Heart right ventricle (tissue), 16 donors: Measurements from ENCODE around the gene DPF3. TPM values are rescaled to one million over a fixed set of nuclear protein-coding genes. Genes with fewer than 3 reads are reported as not detected.

Experiments used
- ATAC-seq, 8 donors: fragments of 200-7000 bp; cut with Tn5 transposase; one replicate each; pipeline ENCODE4 v1.9.1; 2020; ENCODE audit warnings: mild to moderate bottlenecking in 8 of 8, moderate library complexity in 8 of 8, moderate number of reproducible peaks in 1 of 8
- DNase-seq, 2 donors: peaks; one replicate each; pipeline ENCODE4 v3.0.0-alpha.2; 2020
- H3K27ac ChIP-seq, 10 donors: fragments of 200-600 bp; sonication (generic) in 2 of 10; one replicate each; pipeline versions ENCODE4 v1.5.0 to v1.8.0; 2020 to 2022; ENCODE audit warnings: mild to moderate bottlenecking in 3 of 10
- H3K27me3 ChIP-seq, 7 donors: fragments of 200-600 bp; one replicate each; pipeline ENCODE4 v1.8.0; 2021 to 2022; ENCODE audit warnings: mild to moderate bottlenecking in 2 of 7
- H3K36me3 ChIP-seq, 9 donors: fragments of 200-600 bp; sonication (generic) in 1 of 9; one replicate each; pipeline versions ENCODE4 v1.5.0 to v1.8.0; 2020 to 2022; ENCODE audit warnings: mild to moderate bottlenecking in 2 of 9
- H3K4me1 ChIP-seq, 9 donors: fragments of 200-600 bp; sonication (generic) in 1 of 9; one replicate each; pipeline versions ENCODE4 v1.5.0 to v1.8.0; 2020 to 2022; ENCODE audit warnings: mild to moderate bottlenecking in 4 of 9
- H3K4me3 ChIP-seq, 10 donors: fragments of 200-600 bp; sonication (generic) in 2 of 10; one replicate each; pipeline versions ENCODE4 v1.5.0 to v1.8.0; 2020 to 2022; ENCODE audit warnings: mild to moderate bottlenecking in 7 of 10, moderate library complexity in 2 of 10
- H3K9me3 ChIP-seq, 11 donors: fragments of 200-600 bp in 10 of 11; sonication (generic) in 2 of 11; one replicate each; pipeline versions ENCODE4 v1.5.0 to v1.8.0; 2013 to 2022; ENCODE audit warnings: mild to moderate bottlenecking in 2 of 11, control low read depth in 1 of 11, moderate library complexity in 1 of 11
- CTCF ChIP-seq, 9 donors: fragments of 200-600 bp; sonication (generic) in 2 of 9; IDR thresholded peaks; one replicate each; pipeline versions ENCODE4 v1.5.0 to v1.8.0; 2021 to 2022; ENCODE audit warnings: antibody characterized with exemption in 9 of 9, mild to moderate bottlenecking in 5 of 9, moderate library complexity in 1 of 9
- WGBS, 2 donors: extraction: QIAGEN DNeasy Blood & Tissue Kit; methylation state at CpG; one replicate each; pipeline ENCODE4 v1.1.7; 2013; ENCODE audit warnings: inconsistent platforms in 1 of 2; 5-methylcytosine and 5-hydroxymethylcytosine counted together
- intact Hi-C, 10 donors: fragments of 100-400 bp; cut with DNase I; formaldehyde crosslinking; loops; one replicate each; pipeline versions ENCODE4 v1.11.1 to v1.14.2; 2022
- polyA plus RNA-seq, 2 donors: library from polyadenylated mRNA; stranded (reverse); fragments of 200-250 nt; gene quantifications; one replicate each; pipeline ENCODE4 v1.2.3, GENCODE V29; 2013
- total RNA-seq, 10 donors: library from RNA; stranded (reverse); fragmentation: NEBNext Ultra II Directional in 3 of 10; extraction: Animal tissue kit (Norgen Biotek cat#: 25700) in 3 of 10; gene quantifications; one replicate each; pipeline versions ENCODE4 v1.2.1 to v1.2.4, GENCODE V29; 2021 to 2023
- donor health status: Arrhythmogenic right ventricular cardiomyopathy.
- donor health status: ischemic (EF 13 %, LVEDD 7.1; RV severe dilation, severe dysfunction).
- donor health status: healthy with polysubstance abuse.
- donor health status: DM: no; HTN: yes; CAD: no.
- donor health status: DM: no; HTN: no; CAD: no.
- donor health status: ischemic (EF 25% LVEDD 6.9; RV normal size, moderate dysfunction).
- donor health status: ischemic (EF 25% LVEDD 5.7; RV mildly dilated, moderate dysfunction).
- donor health status: healthy.
- donor health status: DM: yes; HTN: yes; CAD: no.
- donor health status: Ischemic cardiomyopathy.
- donor health status: ischemic (EF 35%, LVEDD 5.7; RV mildly dilated, moderate dysfunction).
- donor health status: nonischemic (EF 11% LVEDD 7.7; RV severe dilation, severe dysfunction).
- donor health status: DM: yes; HTN: yes; CAD: no.
- donor health status: PGD.
- donor health status: ischemic (EF 29% LVEDD 5.4; RV normal size, mild dysfunction).
- donor health status: nonischemic (EF 23%, LVEDD 6.1; RV moderate dilation, normal function).

DPF3 gene
- total and polyA plus RNA-seq, 12 donors, result 3.8 to 52.3 (median 35.6) TPM

- no peak for TF ChIP-seq CTCF (IDR thresholded peaks at IDR 0.05)
- Histone ChIP-seq H3K4me3 (no peak overlapping the region), H3K36me3 (peaks cover 0 to 5% (median 0%) of the 10 kb centered on the region in 9 donors), H3K27me3 (no peaks in the 10 kb centered on the region), H3K4me1 (peaks cover 0 to 3% (median 0%) of the 10 kb centered on the region in 9 donors), H3K27ac (no peak overlapping the region), H3K9me3 (peaks cover 0 to 54% (median 36%) of the 10 kb centered on the region in 11 donors)
- WGBS, 2 donors, result 80 to 83% methylated on average over 5 of the region's 5 CpGs
- DNase-seq, result no peak
- intact Hi-C loops, result no loop called here
- no peak for ATAC-seq
Observed at GRCh38 chr14:72758420-72758819, 135.5 kb downstream of the DPF3 start.

- intact Hi-C loops, result no loop called here
- DNase-seq (no peak), ATAC-seq (no peak)
- Histone ChIP-seq H3K4me3 (no peak overlapping the region), H3K27ac (no peak overlapping the region), H3K9me3 (peaks cover 0 to 46% (median 30%) of the 10 kb centered on the region in 11 donors), H3K27me3 (no peaks in the 10 kb centered on the region), H3K36me3 (peaks cover 0 to 17% (median 0%) of the 10 kb centered on the region in 9 donors), H3K4me1 (peaks cover 0 to 4% (median 0%) of the 10 kb centered on the region in 9 donors)
- 62 to 64% methylated on average over 1 of the region's 1 CpG for WGBS, 2 donors
- no peak for TF ChIP-seq CTCF (IDR thresholded peaks at IDR 0.05)
Observed at GRCh38 chr14:72756967-72757366, 136.9 kb downstream of the DPF3 start.

GRCh38 chr14:72755766-72756165 is 138.1 kb downstream of the DPF3 start:
- Histone ChIP-seq H3K27me3 (no peaks in the 10 kb centered on the region), H3K36me3 (peaks cover 0 to 25% (median 0%) of the 10 kb centered on the region in 9 donors), H3K27ac (no peak overlapping the region), H3K4me1 (peaks cover 0 to 4% (median 0%) of the 10 kb centered on the region in 9 donors), H3K4me3 (no peak overlapping the region), H3K9me3 (peaks cover 0 to 34% (median 23%) of the 10 kb centered on the region in 11 donors)
- intact Hi-C loops, result no loop called here
- DNase-seq (no peak), ATAC-seq (no peak)
- no peak for TF ChIP-seq CTCF (IDR thresholded peaks at IDR 0.05)
- 61 to 67% methylated on average over 3 of the region's 3 CpGs for WGBS, 2 donors

GRCh38 chr14:72754949-72755348 is 139.0 kb downstream of the DPF3 start:
- peaks cover 0 to 26% (median 15%) of the 10 kb centered on the region in 11 donors for H3K9me3 ChIP-seq
- no peak overlapping the region for H3K27ac ChIP-seq
- intact Hi-C loops, result no loop called here
- no peak for DNase-seq
- H3K4me1 ChIP-seq, result peaks cover 0 to 4% (median 0%) of the 10 kb centered on the region in 9 donors
- peaks cover 0 to 25% (median 0%) of the 10 kb centered on the region in 9 donors for H3K36me3 ChIP-seq
- no peak for ATAC-seq
- no peak for TF ChIP-seq CTCF (IDR thresholded peaks at IDR 0.05)
- H3K27me3 ChIP-seq, result no peaks in the 10 kb centered on the region
- WGBS, 2 donors, result 94 to 99% methylated on average over 4 of the region's 4 CpGs
- no peak overlapping the region for H3K4me3 ChIP-seq
